ENCODE results near the gene ATCAY. TPM values are rescaled to one million over a fixed set of nuclear protein-coding genes. Genes with fewer than 3 reads are reported as not detected.

Gene ATCAY, protein sequence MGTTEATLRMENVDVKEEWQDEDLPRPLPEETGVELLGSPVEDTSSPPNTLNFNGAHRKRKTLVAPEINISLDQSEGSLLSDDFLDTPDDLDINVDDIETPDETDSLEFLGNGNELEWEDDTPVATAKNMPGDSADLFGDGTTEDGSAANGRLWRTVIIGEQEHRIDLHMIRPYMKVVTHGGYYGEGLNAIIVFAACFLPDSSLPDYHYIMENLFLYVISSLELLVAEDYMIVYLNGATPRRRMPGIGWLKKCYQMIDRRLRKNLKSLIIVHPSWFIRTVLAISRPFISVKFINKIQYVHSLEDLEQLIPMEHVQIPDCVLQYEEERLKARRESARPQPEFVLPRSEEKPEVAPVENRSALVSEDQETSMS
- total RNA-seq, result not detected

DNA sequence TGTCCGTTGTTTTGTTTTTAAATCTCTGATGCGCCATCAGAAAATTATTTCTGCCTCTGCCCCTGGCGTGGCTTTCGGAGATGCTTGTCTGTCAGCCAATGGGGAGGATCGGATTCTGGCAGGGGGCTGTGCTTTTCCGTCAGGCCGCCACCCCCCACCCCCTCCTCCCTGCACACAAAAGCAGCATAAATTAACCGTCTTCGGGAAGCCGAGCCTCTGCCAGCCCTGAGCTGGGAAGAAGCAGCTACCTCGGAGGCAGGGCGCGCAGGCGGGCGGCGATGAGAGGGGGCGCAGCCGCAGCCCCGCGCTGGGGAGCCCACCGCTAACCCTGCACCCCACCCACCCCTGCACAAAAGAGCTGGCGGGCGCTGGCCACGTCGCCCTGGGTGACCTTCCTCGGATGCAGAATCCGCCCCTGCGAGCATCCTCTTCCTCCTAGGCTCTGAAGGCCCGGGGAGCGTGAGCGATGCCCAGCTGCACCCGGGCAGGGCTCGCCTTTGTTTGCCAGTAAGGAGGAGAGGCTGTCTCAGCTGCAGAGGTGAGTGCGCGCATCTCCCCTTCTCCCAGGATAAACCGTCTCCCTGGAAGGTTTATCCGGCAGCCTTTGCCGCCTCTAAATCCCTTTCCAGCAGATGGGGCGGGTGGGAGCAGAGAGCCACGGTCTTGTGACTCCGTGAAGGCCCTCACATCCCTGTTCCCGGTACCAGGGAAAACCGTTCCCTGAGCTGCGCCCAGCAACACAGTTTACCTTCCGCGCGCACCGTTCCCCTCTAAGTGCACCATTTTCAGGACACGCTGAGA is at the start of gene ATCAY:
ATCAY (plus strand) TSS at position 215 of the 801 bp plus-strand sequence. CDS start 5,083 bp downstream, outside the sequence.
- no peaks in the 10 kb centered on the region for H3K9me3 Mint-ChIP-seq
- no peak within 1 kb of the TSS for H3K27ac Mint-ChIP-seq
- no peaks in the 10 kb centered on the region for H3K36me3 Mint-ChIP-seq
- no peak within 1 kb of the TSS for H3K4me3 Mint-ChIP-seq
- ATAC-seq, result no peak
- peaks cover 0 to 7% of the 10 kb centered on the region in 2 donors for H3K4me1 Mint-ChIP-seq (ENCODE audit: low read depth in 2 of 2)
- DNase-seq (ENCODE audit: low spot score), result no peak
- H3K27me3 Mint-ChIP-seq, result peaks cover 0 to 17% of the 10 kb centered on the region in 2 donors

DNA sequence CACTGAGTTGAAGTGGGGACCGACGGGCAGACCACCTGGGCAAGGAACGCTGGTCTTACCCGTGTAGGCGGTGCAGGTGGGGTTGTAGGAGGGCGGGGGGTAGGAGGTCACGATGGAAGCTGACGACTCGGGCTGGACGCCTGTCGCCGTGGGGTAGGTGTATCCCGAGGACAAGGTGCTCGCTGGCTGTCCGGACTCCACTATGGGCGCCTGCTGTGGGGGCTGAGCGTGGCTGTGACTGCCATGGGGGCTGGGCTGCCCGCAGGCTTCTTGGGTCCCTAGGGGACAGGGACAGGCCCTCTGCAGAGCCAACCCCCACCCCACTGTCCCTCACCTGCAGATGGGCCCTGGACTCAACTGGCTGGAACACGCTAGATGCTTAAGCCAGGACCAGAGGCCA is 48.9 kb upstream of the ATCAY start:
- ATAC-seq (no peak), DNase-seq (ENCODE audit: low spot score) (peak; percentile 61)
- no peaks in the 10 kb centered on the region for H3K36me3 Mint-ChIP-seq
- no peaks in the 10 kb centered on the region for H3K27me3 Mint-ChIP-seq
- H3K4me3 Mint-ChIP-seq, result no peak overlapping the region
- H3K27ac Mint-ChIP-seq, result no peak overlapping the region
- no peaks in the 10 kb centered on the region for H3K9me3 Mint-ChIP-seq
- peaks cover 0 to 2% of the 10 kb centered on the region in 2 donors for H3K4me1 Mint-ChIP-seq (ENCODE audit: low read depth in 2 of 2)

DNA sequence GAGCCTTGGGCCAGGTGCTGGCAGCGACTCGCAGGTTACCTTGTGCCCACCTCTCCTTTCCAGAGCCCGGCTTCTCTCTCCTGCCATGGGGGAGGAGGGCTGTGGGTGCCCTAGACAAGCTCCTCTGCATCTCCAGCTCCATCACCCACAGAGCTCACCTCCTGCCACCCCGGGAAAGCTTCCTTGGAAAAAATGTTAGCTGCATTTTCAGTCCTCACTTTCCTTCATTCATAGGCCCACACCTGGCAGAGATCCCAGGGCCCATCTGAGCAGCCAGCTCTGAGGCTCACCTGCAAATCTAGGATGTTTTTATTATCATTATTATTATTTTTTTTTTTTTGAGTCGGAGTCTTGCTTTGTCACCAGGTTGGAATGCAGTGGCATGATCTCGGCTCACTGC is 48.5 kb upstream of the ATCAY start:
- H3K27ac Mint-ChIP-seq, result no peak overlapping the region
- no peak for ATAC-seq
- peaks cover 0 to 2% of the 10 kb centered on the region in 2 donors for H3K4me1 Mint-ChIP-seq (ENCODE audit: low read depth in 2 of 2)
- no peak overlapping the region for H3K4me3 Mint-ChIP-seq
- DNase-seq (ENCODE audit: low spot score), result no peak
- no peaks in the 10 kb centered on the region for H3K27me3 Mint-ChIP-seq
- H3K9me3 Mint-ChIP-seq, result no peaks in the 10 kb centered on the region
- H3K36me3 Mint-ChIP-seq, result no peaks in the 10 kb centered on the region

DNA sequence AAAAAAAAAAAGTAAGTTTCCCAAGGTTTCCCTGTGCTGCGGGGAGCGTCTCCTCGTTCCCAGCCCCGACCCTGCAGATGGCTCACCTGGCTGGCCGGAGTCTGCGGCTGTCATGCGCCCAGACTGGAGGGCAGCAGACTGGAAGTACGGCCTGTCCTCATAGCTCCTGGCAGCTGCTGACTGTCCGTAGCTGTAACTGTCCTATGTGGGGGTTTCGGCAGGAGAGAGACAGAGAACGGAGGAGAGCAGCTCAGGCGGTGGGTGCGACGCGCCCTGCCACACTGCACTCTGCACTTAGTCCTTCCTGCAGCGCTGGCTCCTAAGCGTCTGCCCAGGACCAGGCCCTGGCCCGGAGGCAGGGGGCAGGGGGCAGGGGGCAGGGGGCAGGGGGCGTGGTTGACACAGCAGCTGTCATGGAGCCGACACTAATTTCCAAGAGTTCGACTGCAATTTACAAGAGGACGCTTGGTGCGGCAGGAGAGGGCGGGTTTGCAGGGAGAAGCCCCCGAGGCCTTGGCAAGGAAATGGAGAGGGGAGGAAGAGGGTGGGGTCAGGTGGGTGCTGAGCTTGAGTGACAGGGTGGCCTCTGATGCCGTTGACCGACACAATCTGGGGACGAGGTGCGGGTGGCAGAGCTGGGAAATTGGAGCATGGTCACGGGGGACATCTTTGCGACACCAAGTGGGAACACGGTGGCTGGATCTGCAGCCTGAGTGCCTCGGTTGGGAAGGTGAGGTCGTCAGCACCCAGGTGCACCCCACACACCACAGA is 46.7 kb upstream of the ATCAY start:
- Mint-ChIP-seq H3K4me3 (no peak overlapping the region), H3K9me3 (no peaks in the 10 kb centered on the region), H3K27ac (no peak overlapping the region), H3K27me3 (no peaks in the 10 kb centered on the region), H3K4me1 (ENCODE audit: low read depth in 2 of 2) (no peaks in the 10 kb centered on the region), H3K36me3 (no peaks in the 10 kb centered on the region)
- ATAC-seq (no peak), DNase-seq (ENCODE audit: low spot score) (no peak)

DNA sequence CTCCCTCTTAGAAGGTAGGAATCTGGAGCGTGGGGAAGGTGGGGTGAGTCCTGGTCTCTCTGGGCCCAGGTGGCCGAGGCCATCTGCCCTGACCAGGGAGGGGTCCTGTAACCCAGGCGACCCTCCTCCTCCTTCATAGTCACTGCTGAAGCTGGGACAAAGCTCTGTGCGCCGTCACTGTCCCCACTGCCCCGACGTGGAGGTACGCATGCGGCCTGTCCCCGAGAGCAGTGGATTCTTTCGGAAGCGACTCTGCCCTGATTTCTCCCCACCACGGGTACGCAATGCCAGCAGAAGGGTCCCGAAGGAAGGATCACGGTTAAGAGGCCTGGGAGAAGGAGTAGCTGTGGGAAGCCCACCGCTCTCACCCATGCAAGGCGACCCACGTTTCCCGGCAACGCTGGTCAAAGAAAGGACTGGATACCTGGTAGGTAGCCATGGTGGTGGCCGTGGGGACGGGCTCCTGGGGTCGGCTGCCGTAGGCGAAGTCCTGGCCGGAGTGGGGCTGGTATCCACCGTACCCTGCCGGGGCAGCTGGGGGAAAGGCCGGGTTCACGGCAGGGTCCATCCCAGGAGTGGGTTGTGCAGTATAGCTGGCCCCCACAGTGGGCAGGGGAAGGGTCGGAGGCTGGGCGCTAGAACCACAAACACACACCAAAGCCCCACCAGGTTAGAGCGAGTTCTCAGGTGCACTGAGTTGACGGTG is 46.0 kb upstream of the ATCAY start:
- Mint-ChIP-seq H3K9me3 (no peaks in the 10 kb centered on the region), H3K27ac (no peak overlapping the region), H3K4me3 (no peak overlapping the region), H3K27me3 (no peaks in the 10 kb centered on the region), H3K4me1 (ENCODE audit: low read depth in 2 of 2) (no peaks in the 10 kb centered on the region), H3K36me3 (no peaks in the 10 kb centered on the region)
- ATAC-seq (no peak), DNase-seq (ENCODE audit: low spot score) (no peak)

DNA sequence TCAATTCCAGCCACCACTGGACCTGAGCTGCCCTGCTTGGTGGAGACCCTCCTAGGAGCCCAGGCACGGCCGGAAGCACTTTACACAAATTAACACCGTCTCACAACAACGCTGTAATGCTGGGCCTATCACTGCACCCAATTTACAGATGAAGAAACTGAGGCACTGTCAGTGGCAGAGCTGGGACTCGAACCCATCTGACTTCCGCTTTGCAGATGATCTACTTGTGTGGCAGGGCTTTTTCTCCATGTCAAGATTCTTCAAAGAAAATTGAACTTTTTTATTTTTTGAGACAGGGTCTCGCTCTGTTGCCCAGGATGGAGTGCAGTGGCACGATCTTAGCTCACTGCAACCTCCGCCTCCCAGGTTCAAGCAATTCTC is 45.4 kb upstream of the ATCAY start:
- Mint-ChIP-seq H3K27me3 (no peaks in the 10 kb centered on the region), H3K4me1 (ENCODE audit: low read depth in 2 of 2) (no peaks in the 10 kb centered on the region), H3K9me3 (no peaks in the 10 kb centered on the region), H3K27ac (no peak overlapping the region), H3K36me3 (no peaks in the 10 kb centered on the region), H3K4me3 (no peak overlapping the region)
- ATAC-seq, result no peak
- no peak for DNase-seq (ENCODE audit: low spot score)

DNA sequence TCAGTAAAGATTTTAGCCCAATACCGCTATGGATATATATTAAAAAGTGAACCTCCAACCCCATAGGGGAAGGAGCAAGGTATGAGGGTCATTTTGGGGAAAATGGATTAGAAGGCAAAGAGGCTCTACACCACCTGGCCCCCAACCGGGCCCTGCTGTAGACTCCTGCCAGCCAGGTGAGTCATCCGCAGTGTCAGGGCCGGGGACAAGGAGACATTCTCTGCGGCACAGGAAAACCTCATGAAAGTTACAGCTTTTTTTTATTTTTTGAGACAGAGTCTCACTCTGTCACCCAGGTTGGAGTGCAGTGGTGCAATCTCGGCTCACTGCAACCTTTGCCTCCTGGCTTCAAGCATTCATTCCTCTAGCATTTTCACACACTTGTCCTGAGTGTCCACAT is 43.6 kb upstream of the ATCAY start:
- no peaks in the 10 kb centered on the region for H3K36me3 Mint-ChIP-seq
- no peak overlapping the region for H3K4me3 Mint-ChIP-seq
- DNase-seq (ENCODE audit: low spot score), result no peak
- no peak for ATAC-seq
- no peaks in the 10 kb centered on the region for H3K9me3 Mint-ChIP-seq
- no peaks in the 10 kb centered on the region for H3K27me3 Mint-ChIP-seq
- no peaks in the 10 kb centered on the region for H3K4me1 Mint-ChIP-seq (ENCODE audit: low read depth in 2 of 2)
- no peak overlapping the region for H3K27ac Mint-ChIP-seq

DNA sequence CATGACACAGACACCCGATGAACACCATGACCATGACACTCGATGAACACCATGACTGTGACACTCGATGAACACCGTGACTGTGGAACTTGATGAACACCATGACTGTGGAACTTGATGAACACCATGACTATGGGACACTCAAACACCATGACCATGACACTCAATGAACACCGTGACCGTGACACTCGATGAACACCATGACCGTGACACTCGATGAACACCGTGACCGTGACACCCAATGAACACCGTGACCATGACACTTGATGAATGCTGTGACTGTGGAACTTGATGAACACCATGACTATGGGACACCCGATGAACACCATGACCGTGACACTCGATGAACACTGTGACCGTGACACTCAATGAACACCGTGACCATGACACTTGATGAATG is 43.2 kb upstream of the ATCAY start:
- H3K4me1 Mint-ChIP-seq (ENCODE audit: low read depth in 2 of 2), result no peaks in the 10 kb centered on the region
- DNase-seq (ENCODE audit: low spot score) (no peak), ATAC-seq (no peak)
- H3K36me3 Mint-ChIP-seq, result no peaks in the 10 kb centered on the region
- no peak overlapping the region for H3K4me3 Mint-ChIP-seq
- H3K9me3 Mint-ChIP-seq, result no peaks in the 10 kb centered on the region
- H3K27ac Mint-ChIP-seq, result no peak overlapping the region
- H3K27me3 Mint-ChIP-seq, result no peaks in the 10 kb centered on the region

DNA sequence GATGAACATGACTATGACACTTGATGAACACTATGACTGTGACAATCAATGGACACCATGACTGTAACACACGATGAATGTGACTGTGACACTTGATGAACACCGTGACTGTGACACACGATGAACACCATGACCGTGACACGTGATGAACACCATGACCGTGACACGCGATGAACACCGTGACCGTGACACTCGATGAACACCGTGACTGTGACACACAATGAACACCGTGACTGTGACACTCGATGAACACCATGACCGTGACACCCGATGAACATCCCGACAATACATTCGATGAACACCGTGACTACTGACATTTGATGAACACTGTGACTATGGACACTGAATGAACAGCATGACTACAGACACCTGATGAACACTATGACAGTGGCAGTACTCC is 42.6 kb upstream of the ATCAY start:
- Mint-ChIP-seq H3K27me3 (no peaks in the 10 kb centered on the region), H3K27ac (no peak overlapping the region), H3K4me3 (no peak overlapping the region), H3K9me3 (no peaks in the 10 kb centered on the region), H3K36me3 (no peaks in the 10 kb centered on the region), H3K4me1 (ENCODE audit: low read depth in 2 of 2) (no peaks in the 10 kb centered on the region)
- no peak for ATAC-seq
- DNase-seq (ENCODE audit: low spot score), result no peak

DNA sequence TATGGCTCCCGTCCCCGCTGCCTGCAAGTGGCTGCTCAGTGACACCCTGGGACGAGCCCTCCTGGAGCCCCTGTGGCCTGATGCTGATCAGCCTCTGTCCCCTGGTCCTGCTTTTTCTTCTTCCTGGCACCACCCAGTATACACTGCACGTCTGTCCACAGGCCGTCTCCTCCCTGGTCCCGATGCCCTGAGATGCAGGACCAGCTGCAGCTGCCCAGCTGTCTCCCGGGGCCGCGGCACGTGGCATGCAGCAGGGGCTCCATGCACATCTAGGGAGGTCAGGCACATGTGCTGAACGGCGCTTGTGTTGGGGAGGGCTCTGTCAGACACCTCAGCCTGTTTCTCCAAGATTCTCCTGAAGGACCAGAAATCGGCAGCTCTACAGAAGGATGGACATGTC is 41.8 kb upstream of the ATCAY start:
- Mint-ChIP-seq H3K27me3 (no peaks in the 10 kb centered on the region), H3K4me1 (ENCODE audit: low read depth in 2 of 2) (no peaks in the 10 kb centered on the region), H3K9me3 (no peaks in the 10 kb centered on the region), H3K4me3 (no peak overlapping the region), H3K27ac (no peak overlapping the region), H3K36me3 (no peaks in the 10 kb centered on the region)
- ATAC-seq (no peak), DNase-seq (ENCODE audit: low spot score) (no peak)

DNA sequence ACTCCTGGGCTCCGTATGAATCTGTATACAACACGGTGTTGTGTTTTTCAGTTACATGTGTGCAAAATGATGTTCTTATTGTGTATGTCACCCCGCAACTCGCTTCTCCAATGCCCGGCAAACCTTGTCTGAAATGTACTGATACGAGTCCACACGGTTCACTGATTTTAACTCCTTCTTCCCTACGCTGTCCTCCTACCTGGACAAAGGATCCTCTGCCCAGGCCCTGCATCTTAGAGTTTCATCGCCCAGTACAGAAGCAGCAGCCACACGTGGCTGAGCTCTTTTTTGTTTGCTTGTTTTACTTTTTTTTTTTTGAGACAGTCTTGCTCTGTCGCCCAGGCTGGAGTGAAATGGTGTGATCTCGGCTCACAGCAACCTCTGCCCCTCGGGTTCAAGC is 40.5 kb upstream of the ATCAY start:
- Mint-ChIP-seq H3K27me3 (no peaks in the 10 kb centered on the region), H3K4me1 (ENCODE audit: low read depth in 2 of 2) (no peaks in the 10 kb centered on the region), H3K9me3 (no peaks in the 10 kb centered on the region), H3K36me3 (no peaks in the 10 kb centered on the region), H3K27ac (no peak overlapping the region), H3K4me3 (no peak overlapping the region)
- ATAC-seq (no peak), DNase-seq (ENCODE audit: low spot score) (no peak)

DNA sequence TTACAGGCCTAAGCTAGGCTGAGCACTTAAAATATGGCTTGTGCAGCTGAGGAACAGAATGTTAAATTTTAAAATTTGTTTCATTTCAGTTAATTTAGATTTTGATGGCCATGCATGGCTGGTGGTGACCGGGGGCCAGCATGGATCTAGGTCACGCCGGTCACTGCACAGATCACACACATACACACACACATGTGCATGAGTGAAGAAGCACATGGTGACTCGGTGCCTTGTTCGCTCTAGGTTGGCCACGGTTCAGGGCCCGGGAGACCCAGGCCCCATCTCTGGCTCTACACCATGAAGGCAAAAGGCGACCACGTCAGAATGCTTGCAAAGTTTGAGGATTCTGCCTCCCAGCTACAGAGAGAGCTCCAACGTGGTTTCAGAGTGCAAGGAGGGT is 39.7 kb upstream of the ATCAY start:
- Mint-ChIP-seq H3K36me3 (no peaks in the 10 kb centered on the region), H3K27me3 (no peaks in the 10 kb centered on the region), H3K4me1 (ENCODE audit: low read depth in 2 of 2) (no peaks in the 10 kb centered on the region), H3K4me3 (no peak overlapping the region), H3K27ac (no peak overlapping the region), H3K9me3 (no peaks in the 10 kb centered on the region)
- ATAC-seq (no peak), DNase-seq (ENCODE audit: low spot score) (no peak)

DNA sequence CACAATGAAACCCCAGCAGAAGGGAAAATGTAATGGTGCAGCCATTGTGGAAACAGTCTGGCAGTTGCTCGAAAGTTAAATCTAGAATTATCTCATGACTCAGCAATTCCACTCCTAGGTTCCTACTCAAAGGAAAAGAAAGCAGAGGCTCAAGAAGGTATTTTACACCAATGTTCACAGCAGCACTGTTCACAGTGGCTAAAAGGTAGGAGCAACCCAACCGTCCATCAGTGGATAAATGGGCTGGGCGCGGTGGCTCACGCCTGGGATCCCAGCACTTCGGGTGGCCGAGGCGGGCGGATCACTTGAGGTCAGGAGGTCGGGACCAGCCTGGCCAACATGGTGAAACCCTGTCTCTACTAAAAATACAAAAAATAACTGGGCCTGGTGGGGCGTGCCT is 37.5 kb upstream of the ATCAY start:
- DNase-seq (ENCODE audit: low spot score) (no peak), ATAC-seq (no peak)
- Mint-ChIP-seq H3K27me3 (no peaks in the 10 kb centered on the region), H3K4me3 (no peak overlapping the region), H3K27ac (no peak overlapping the region), H3K9me3 (no peaks in the 10 kb centered on the region), H3K4me1 (ENCODE audit: low read depth in 2 of 2) (no peaks in the 10 kb centered on the region), H3K36me3 (no peaks in the 10 kb centered on the region)

Measured in natural killer cell treated with Interleukin-12 subunit alpha and Interleukin-12 subunit beta and Interleukin-15 and Interleukin-18, amount 100 ng/mL, for 72 hours (primary cell).